Activated T-helper 1 cell treated with Interleukin-2 at 50 U/mL for 16 hours (primary cell): ENCODE measurements around the gene SPAG9.
A peak's percentile ranks its signal among the peaks of the same experiment; 100 is the strongest.
"Not testable (repeated sequence)": the region's sequence is repeated elsewhere in the genome, so short reads cannot be mapped to it uniquely, and the experiment has no call there.

Experiments
- DNase-seq: peaks from one replicate; pipeline ENCODE4 v3.0.0-alpha.2; 2020; ENCODE audit warnings: low read depth

Gene SPAG9

GRCh38 chr17:50954641-50955121 lies 166.0 kb downstream of the SPAG9 start:
- DNase-seq, result no peak

- no peak for DNase-seq
These were observed 166.7 kb downstream of the SPAG9 start for GRCh38 chr17:50953831-50954601.

- no peak for DNase-seq
These were observed 167.2 kb downstream of the SPAG9 start for GRCh38 chr17:50953518-50953830.

GRCh38 chr17:50952889-50953288 lies 167.8 kb downstream of the SPAG9 start:
- DNase-seq, result no peak

- no peak for DNase-seq
These were observed 168.7 kb downstream of the SPAG9 start for GRCh38 chr17:50952013-50952412.

- peak; percentile 21 for DNase-seq
These were observed 170.4 kb downstream of the SPAG9 start for GRCh38 chr17:50949989-50950877.

- no peak for DNase-seq
These were observed 171.3 kb downstream of the SPAG9 start for GRCh38 chr17:50949128-50949988.

GRCh38 chr17:50948711-50949110 lies 172.0 kb downstream of the SPAG9 start:
- DNase-seq, result no peak

GRCh38 chr17:50947782-50948543 lies 172.7 kb downstream of the SPAG9 start:
- no peak for DNase-seq

GRCh38 chr17:50946891-50947781 lies 173.5 kb downstream of the SPAG9 start:
- no peak for DNase-seq

- no peak for DNase-seq
These were observed 174.3 kb downstream of the SPAG9 start for GRCh38 chr17:50946223-50946890.

GRCh38 chr17:50945779-50946222 lies 174.9 kb downstream of the SPAG9 start:
- DNase-seq, result no peak

GRCh38 chr17:50944902-50945720 lies 175.6 kb downstream of the SPAG9 start:
- DNase-seq, result no peak

GRCh38 chr17:50944054-50944901 lies 176.4 kb downstream of the SPAG9 start:
- peak; percentile 76 for DNase-seq

GRCh38 chr17:50943575-50943933 lies 177.1 kb downstream of the SPAG9 start:
- no peak for DNase-seq

GRCh38 chr17:50941676-50942048 lies 179.0 kb downstream of the SPAG9 start:
- DNase-seq, result not testable (repeated sequence)

GRCh38 chr17:50939795-50940684 lies 180.6 kb downstream of the SPAG9 start:
- DNase-seq, result no peak
